Epithelial cell of proximal tubule (primary cell): ENCODE measurements around the gene CLN3. TPM values are rescaled to one million over a fixed set of nuclear protein-coding genes. Genes with fewer than 3 reads are reported as not detected.
"Not testable (repeated sequence)": the region's sequence is repeated elsewhere in the genome, so short reads cannot be mapped to it uniquely, and the experiment has no call there.

Experiments
- DNase-seq: peaks from one replicate; pipeline ENCODE4 v3.0.0-alpha.2; 2011; ENCODE audit warnings: low read depth
- H3K4me3 ChIP-seq: 2 replicates; pipeline ENCODE4 v1.5.1; 2011; ENCODE audit warnings: low read depth, mild to moderate bottlenecking, low read length
- CTCF ChIP-seq: conservative IDR thresholded peaks from 2 replicates; pipeline ENCODE4 v1.5.1; 2012; ENCODE audit warnings: low read depth, mild to moderate bottlenecking, low read length
- total RNA-seq: library from RNA; depleted of rRNA; stranded (reverse); fragments of >200 nt; gene quantifications from 2 replicates; pipeline ENCODE4 v1.2.3, GENCODE V29; 2015

Gene CLN3
- total RNA-seq, 1 donor from 2014 or later, result 16.0 TPM

- TF ChIP-seq CTCF, result no peak
- no peak for DNase-seq
- no peak overlapping the region for H3K4me3 ChIP-seq
Measured at GRCh38 chr16:28486266-28486665, 5.6 kb downstream of the CLN3 start.

- not testable (repeated sequence) for H3K4me3 ChIP-seq
Measured at GRCh38 chr16:28483361-28483760, 8.5 kb downstream of the CLN3 start.

GRCh38 chr16:28482026-28482425 lies 9.8 kb downstream of the CLN3 start:
- no peak overlapping the region for H3K4me3 ChIP-seq
- no peak for DNase-seq
- TF ChIP-seq CTCF, result no peak

More at GRCh38 chr16:28483361-28483760, 8.5 kb downstream of the CLN3 start:
- DNase-seq, result not testable (repeated sequence)

GRCh38 chr16:28478506-28479180 lies 13.2 kb downstream of the CLN3 start:
- TF ChIP-seq CTCF, result no peak

GRCh38 chr16:28477311-28477920 lies 14.5 kb downstream of the CLN3 start:
- no peak for TF ChIP-seq CTCF
- H3K4me3 ChIP-seq, result no peak overlapping the region
- DNase-seq, result no peak

More at GRCh38 chr16:28478506-28479180, 13.2 kb downstream of the CLN3 start:
- no peak overlapping the region for H3K4me3 ChIP-seq
- no peak for DNase-seq

GRCh38 chr16:28475221-28475620 lies 16.7 kb downstream of the CLN3 start:
- no peak for DNase-seq
- no peak for TF ChIP-seq CTCF
- no peak overlapping the region for H3K4me3 ChIP-seq

GRCh38 chr16:28473714-28474265 lies 18.1 kb downstream of the CLN3 start:
- no peak overlapping the region for H3K4me3 ChIP-seq
- no peak for DNase-seq
- no peak for TF ChIP-seq CTCF

- DNase-seq, result not testable (repeated sequence)
Measured at GRCh38 chr16:28447081-28447480, 44.8 kb downstream of the CLN3 start.

GRCh38 chr16:28446388-28446787 lies 45.5 kb downstream of the CLN3 start:
- DNase-seq, result not testable (repeated sequence)

More at GRCh38 chr16:28447081-28447480, 44.8 kb downstream of the CLN3 start:
- not testable (repeated sequence) for H3K4me3 ChIP-seq

GRCh38 chr16:28443943-28444342 lies 47.9 kb downstream of the CLN3 start:
- not testable (repeated sequence) for H3K4me3 ChIP-seq, DNase-seq

More at GRCh38 chr16:28446388-28446787, 45.5 kb downstream of the CLN3 start:
- H3K4me3 ChIP-seq, result not testable (repeated sequence)

- not testable (repeated sequence) for DNase-seq, H3K4me3 ChIP-seq
Measured at GRCh38 chr16:28438899-28439298, 53.0 kb downstream of the CLN3 start.

- H3K4me3 ChIP-seq, DNase-seq: not testable (repeated sequence)
Measured at GRCh38 chr16:28435340-28435739, 56.5 kb downstream of the CLN3 start.
